ENCODE data around the gene DNAH3.

DNA sequence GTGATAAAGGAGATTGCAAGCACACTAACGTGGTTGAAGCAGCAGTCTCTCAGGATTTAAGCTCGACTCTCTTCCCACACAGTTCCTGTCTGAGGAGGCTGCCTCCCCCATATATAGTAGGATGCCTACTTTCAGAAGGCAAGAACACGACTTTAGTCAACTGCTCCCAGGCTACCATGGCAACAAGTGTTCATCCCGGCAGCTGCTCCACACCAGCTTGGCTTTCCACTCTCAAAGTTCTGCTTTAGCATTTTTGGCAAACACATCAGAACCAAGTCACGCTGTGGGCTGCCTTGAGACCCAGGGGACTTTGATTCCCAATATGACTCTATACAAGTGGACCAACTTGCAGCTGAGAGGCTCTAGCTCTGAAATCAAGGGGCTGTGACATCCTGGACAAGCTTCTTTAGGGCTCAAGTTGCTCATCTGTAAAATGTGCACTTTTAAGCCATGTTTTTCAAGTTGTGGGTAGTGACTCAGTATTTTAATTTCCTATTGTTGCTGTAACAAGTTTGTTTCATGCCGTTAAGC is 44.2 kb upstream of the DNAH3 start:
- TF ChIP-seq, protein P1, sequence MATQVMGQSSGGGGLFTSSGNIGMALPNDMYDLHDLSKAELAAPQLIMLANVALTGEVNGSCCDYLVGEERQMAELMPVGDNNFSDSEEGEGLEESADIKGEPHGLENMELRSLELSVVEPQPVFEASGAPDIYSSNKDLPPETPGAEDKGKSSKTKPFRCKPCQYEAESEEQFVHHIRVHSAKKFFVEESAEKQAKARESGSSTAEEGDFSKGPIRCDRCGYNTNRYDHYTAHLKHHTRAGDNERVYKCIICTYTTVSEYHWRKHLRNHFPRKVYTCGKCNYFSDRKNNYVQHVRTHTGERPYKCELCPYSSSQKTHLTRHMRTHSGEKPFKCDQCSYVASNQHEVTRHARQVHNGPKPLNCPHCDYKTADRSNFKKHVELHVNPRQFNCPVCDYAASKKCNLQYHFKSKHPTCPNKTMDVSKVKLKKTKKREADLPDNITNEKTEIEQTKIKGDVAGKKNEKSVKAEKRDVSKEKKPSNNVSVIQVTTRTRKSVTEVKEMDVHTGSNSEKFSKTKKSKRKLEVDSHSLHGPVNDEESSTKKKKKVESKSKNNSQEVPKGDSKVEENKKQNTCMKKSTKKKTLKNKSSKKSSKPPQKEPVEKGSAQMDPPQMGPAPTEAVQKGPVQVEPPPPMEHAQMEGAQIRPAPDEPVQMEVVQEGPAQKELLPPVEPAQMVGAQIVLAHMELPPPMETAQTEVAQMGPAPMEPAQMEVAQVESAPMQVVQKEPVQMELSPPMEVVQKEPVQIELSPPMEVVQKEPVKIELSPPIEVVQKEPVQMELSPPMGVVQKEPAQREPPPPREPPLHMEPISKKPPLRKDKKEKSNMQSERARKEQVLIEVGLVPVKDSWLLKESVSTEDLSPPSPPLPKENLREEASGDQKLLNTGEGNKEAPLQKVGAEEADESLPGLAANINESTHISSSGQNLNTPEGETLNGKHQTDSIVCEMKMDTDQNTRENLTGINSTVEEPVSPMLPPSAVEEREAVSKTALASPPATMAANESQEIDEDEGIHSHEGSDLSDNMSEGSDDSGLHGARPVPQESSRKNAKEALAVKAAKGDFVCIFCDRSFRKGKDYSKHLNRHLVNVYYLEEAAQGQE (IDR thresholded peaks at IDR 0.05; ENCODE audit: insufficient read depth in 1 of 2, low read depth in 2 of 2, low read length in 2 of 2) = no peak
- TF ChIP-seq POLR2AphosphoS5 (IDR thresholded peaks at IDR 0.05; ENCODE audit: low read depth, low read length) = no peak
